Glutamatergic neuron (in vitro differentiated cells): ENCODE measurements around the gene TTC34. TPM values are rescaled to one million over a fixed set of nuclear protein-coding genes. Genes with fewer than 3 reads are reported as not detected.

Experiments used
- DNase-seq: peaks from one replicate; pipeline ENCODE4 v3.0.0; 2022
- H3K27ac Mint-ChIP-seq: one replicate; pipeline ENCODE4 v1.8.0; 2020; ENCODE audit warnings: mild to moderate bottlenecking, mixed read lengths, inconsistent platforms; ENCODE audit not compliant: unreplicated experiment
- H3K27me3 Mint-ChIP-seq: one replicate; pipeline ENCODE4 v1.8.0; 2020; ENCODE audit warnings: mild to moderate bottlenecking, moderate library complexity, mixed read lengths, inconsistent platforms; ENCODE audit not compliant: unreplicated experiment
- H3K36me3 Mint-ChIP-seq: one replicate; pipeline ENCODE4 v1.8.0; 2020; ENCODE audit warnings: mild to moderate bottlenecking, mixed read lengths, inconsistent platforms; ENCODE audit not compliant: unreplicated experiment
- H3K4me1 Mint-ChIP-seq: one replicate; pipeline ENCODE4 v1.8.0; 2020; ENCODE audit warnings: mild to moderate bottlenecking, low read depth, mixed read lengths, inconsistent platforms; ENCODE audit not compliant: unreplicated experiment
- H3K4me3 Mint-ChIP-seq: one replicate; pipeline ENCODE4 v1.8.0; 2020; ENCODE audit warnings: mild to moderate bottlenecking, mixed read lengths, inconsistent platforms; ENCODE audit not compliant: unreplicated experiment
- H3K9me3 Mint-ChIP-seq: one replicate; pipeline ENCODE4 v1.8.0; 2020; ENCODE audit warnings: mild to moderate bottlenecking, moderate library complexity, mixed read lengths, inconsistent platforms; ENCODE audit not compliant: unreplicated experiment
- total RNA-seq: library from RNA; stranded (reverse); fragmentation: NEBNext Ultra II Directional; extraction: Animal tissue kit (Norgen Biotek cat#: 25700); gene quantifications from one replicate; pipeline ENCODE4 v1.2.1, GENCODE V29; 2021; ENCODE audit not compliant: unreplicated experiment
- TF ChIP-seq, protein P1 (sequence below): fragments of 200-600 bp; sonication (generic); IDR thresholded peaks from one replicate; pipeline ENCODE4 v1.5.0; 2021; ENCODE audit not compliant: partially characterized antibody, unreplicated experiment

The TTC34 gene
- total RNA-seq, 1 donor from 2014 or later = 0.74 TPM

DNA sequence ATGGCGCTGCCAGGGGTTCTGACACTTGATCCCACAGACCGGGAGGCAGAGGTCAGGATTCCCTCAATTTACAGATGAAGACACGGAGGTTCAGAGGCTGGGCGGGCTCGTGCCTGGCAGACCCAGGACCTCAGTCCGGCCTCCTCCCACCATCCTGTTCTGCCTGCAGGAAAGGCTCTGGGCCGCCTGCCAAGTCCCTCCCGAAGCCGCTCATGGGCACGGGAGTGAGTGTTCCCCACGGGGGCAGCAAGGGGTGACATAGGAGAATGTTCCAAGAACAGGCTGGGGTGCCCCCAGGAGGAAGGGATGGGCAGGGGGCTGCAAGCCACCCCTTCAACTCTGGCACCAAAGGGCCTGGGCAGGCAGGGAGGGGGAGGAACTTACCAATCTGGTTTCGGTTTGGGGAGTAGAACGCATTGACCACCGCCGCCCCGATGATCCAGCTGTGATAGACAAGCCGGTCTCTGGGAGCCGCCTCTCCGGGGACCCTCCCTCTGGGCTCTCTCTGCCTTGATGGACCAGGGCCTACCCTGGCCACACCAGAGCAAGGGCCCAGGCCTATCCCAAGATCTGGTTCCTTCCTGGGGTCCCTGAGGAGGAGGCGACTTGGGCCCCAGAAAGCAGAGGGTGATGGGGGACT is 207.4 kb downstream of the TTC34 start:
- Mint-ChIP-seq H3K36me3 (no peaks in the 10 kb centered on the region), H3K9me3 (peaks cover 2% of the 10 kb centered on the region), H3K27ac (no peak overlapping the region), H3K27me3 (peaks cover 2% of the 10 kb centered on the region), H3K4me3 (no peak overlapping the region), H3K4me1 (no peaks in the 10 kb centered on the region)
- no peak for DNase-seq
- TF ChIP-seq, protein P1, sequence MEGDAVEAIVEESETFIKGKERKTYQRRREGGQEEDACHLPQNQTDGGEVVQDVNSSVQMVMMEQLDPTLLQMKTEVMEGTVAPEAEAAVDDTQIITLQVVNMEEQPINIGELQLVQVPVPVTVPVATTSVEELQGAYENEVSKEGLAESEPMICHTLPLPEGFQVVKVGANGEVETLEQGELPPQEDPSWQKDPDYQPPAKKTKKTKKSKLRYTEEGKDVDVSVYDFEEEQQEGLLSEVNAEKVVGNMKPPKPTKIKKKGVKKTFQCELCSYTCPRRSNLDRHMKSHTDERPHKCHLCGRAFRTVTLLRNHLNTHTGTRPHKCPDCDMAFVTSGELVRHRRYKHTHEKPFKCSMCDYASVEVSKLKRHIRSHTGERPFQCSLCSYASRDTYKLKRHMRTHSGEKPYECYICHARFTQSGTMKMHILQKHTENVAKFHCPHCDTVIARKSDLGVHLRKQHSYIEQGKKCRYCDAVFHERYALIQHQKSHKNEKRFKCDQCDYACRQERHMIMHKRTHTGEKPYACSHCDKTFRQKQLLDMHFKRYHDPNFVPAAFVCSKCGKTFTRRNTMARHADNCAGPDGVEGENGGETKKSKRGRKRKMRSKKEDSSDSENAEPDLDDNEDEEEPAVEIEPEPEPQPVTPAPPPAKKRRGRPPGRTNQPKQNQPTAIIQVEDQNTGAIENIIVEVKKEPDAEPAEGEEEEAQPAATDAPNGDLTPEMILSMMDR = no peak

DNA sequence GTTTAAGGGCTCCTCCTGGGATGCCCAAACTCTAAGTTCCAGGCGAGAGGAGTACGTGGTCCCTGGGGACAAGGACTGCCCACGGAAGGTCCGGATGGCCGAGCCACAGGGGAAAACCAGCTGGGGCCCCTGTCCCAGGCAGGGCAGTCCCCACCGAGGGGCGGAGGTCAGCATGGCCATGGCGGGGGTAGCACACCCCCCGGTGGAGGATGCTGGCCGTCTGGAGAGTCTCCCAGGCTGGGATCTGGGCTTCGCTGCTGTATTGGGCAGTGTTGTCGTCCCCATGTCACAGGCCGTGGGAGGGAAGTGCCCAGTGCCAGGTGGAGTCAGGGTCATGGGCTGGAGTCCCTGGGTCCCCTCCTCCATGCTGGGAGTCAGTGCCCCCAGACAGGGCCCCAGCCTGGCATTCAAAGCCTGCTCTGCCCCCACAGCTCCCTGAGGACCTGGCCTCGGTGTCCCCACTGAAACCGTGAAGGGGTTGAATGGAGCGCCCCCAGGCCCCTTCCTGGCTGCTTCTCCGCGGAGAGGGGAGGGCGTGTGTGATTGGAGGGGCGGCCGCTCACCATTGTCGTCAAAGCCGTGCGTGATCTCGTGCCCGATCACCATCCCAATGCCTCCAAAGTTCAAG is 208.1 kb downstream of the TTC34 start:
- no peaks in the 10 kb centered on the region for H3K4me1 Mint-ChIP-seq
- H3K27ac Mint-ChIP-seq = no peak overlapping the region
- no peaks in the 10 kb centered on the region for H3K36me3 Mint-ChIP-seq
- no peaks in the 10 kb centered on the region for H3K9me3 Mint-ChIP-seq
- DNase-seq = no peak
- TF ChIP-seq, protein P1 = no peak
- H3K4me3 Mint-ChIP-seq = no peak overlapping the region
- H3K27me3 Mint-ChIP-seq = peaks cover 2% of the 10 kb centered on the region

DNA sequence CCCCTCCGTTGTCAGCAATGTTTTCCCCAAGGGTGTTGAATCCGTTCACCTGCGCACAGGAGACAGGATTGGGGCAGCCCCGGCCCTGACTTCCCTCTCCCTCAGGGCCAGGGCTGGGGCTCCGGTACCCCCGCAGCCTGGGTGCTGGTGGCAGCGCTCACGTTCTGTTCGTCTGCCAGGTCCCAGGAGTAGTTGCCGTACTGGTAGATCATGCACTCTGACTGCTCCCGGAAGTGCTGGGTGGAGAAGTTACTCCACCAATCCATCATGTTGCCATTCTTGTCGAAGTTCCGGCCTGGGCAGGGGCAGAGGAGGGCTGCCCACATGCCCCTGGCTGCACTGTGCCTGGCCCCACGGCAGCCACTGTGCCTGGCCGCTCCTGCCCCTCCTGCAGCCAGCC is 208.8 kb downstream of the TTC34 start:
- Mint-ChIP-seq H3K27ac (no peak overlapping the region), H3K9me3 (no peaks in the 10 kb centered on the region), H3K4me1 (no peaks in the 10 kb centered on the region), H3K4me3 (no peak overlapping the region), H3K27me3 (peaks cover 2% of the 10 kb centered on the region), H3K36me3 (no peaks in the 10 kb centered on the region)
- TF ChIP-seq, protein P1 = no peak
- no peak for DNase-seq

DNA sequence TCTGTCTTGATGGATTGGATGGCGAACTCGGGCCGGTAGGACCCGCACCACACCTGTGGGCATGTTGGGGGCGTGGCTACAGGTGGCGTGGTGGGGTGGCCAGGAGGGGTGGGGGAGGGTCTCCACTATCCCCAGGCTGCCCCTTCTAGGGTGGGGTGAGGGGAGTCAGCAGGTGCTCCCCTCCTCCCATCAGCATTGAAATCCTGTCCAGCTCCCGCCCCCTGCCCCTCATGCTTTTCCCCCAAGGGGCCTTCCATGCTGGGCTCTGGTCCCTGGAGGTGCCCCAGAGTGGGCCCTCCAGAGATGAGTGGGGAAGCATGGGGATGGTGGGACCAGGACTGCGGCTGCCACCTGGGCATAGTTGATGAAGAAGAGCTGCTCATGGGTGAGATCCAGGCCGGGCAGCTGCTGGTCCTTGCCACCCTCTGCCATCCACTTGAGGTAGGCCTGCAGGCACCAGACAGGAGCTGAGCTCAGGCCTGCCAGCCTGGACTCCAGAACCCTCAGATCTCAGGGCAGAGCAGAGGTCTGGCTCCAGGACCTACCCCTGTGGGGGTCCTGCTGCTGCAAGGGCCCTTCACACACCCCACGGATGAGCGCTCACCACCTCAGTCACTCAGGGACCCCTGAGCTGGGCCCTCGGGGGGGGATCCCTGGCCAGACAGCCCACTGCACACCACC is 209.8 kb downstream of the TTC34 start:
- Mint-ChIP-seq H3K9me3 (no peaks in the 10 kb centered on the region), H3K4me1 (no peaks in the 10 kb centered on the region), H3K36me3 (no peaks in the 10 kb centered on the region), H3K4me3 (no peak overlapping the region), H3K27ac (no peak overlapping the region), H3K27me3 (peaks cover 2% of the 10 kb centered on the region)
- TF ChIP-seq, protein P1 = no peak
- no peak for DNase-seq

DNA sequence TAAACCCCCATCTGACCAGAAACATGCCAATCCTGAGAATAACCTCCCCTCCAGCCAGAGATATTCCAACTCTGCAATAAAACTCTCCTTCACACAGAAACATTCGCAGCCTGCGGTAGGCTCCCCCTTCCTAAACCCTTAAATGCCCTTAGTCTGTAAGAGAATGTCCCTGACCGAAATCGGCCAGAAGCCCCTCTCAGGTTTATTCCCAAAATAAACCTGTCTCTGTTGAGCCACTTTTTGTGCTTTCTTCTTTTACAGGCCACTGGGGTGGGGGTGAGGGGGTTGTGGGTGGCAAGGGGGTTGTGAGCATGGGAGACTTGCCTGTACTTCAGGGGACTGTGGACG is 210.3 kb downstream of the TTC34 start:
- Mint-ChIP-seq H3K36me3 (no peaks in the 10 kb centered on the region), H3K27ac (no peak overlapping the region), H3K4me1 (no peaks in the 10 kb centered on the region), H3K27me3 (peaks cover 2% of the 10 kb centered on the region), H3K9me3 (no peaks in the 10 kb centered on the region), H3K4me3 (no peak overlapping the region)
- TF ChIP-seq, protein P1 = no peak
- no peak for DNase-seq
